SK-N-SH treated with all-trans-retinoic acid at 6 μM for 48 hours (cell line): ENCODE data around the gene COX4I2.

ENCODE experiments used
- ATAC-seq: fragments of 200-7000 bp; cut with Tn5 transposase; 3 replicates; pipeline ENCODE4 v1.9.1; 2020; ENCODE audit warnings: mild to moderate bottlenecking, moderate library complexity
- ARNTL ChIP-seq: fragments of 450-650 bp; formaldehyde crosslinking; IDR thresholded peaks from 2 replicates; pipeline ENCODE4 v1.5.0; 2020; ENCODE audit warnings: low read depth, mild to moderate bottlenecking, moderate library complexity, borderline replicate concordance
- BACH2 ChIP-seq: fragments of 250-450 bp; sonication (Bioruptor Pico); IDR thresholded peaks from 2 replicates; pipeline ENCODE4 v1.9.0; 2021; ENCODE audit warnings: mild to moderate bottlenecking, borderline replicate concordance
- CSDC2 ChIP-seq: fragments of 250-450 bp; sonication (Bioruptor Pico); IDR thresholded peaks from 2 replicates; pipeline ENCODE4 v1.5.0; 2020; ENCODE audit warnings: mild to moderate bottlenecking, moderate library complexity
- ESRRG ChIP-seq: fragments of 250-450 bp; sonication (Bioruptor Pico); IDR thresholded peaks from 2 replicates; pipeline ENCODE4 v1.6.1; 2021; ENCODE audit warnings: mild to moderate bottlenecking
- ISL1 ChIP-seq: fragments of 250-450 bp; sonication (Bioruptor Pico); IDR thresholded peaks from 2 replicates; pipeline ENCODE4 v2.1.2; 2022; ENCODE audit warnings: mild to moderate bottlenecking, moderate library complexity
- OSR1 ChIP-seq: fragments of 250-450 bp; sonication (Bioruptor Pico); IDR thresholded peaks from 2 replicates; pipeline ENCODE4 v1.8.0; 2022; ENCODE audit warnings: moderate library complexity, mild to moderate bottlenecking, inconsistent platforms
- PPARA ChIP-seq: fragments of 250-450 bp; sonication (Bioruptor Pico); IDR thresholded peaks from 2 replicates; pipeline ENCODE4 v1.5.0; 2020; ENCODE audit warnings: mild to moderate bottlenecking, borderline replicate concordance
- RARB ChIP-seq: fragments of 250-450 bp; sonication (Bioruptor Pico); IDR thresholded peaks from 2 replicates; pipeline ENCODE4 v1.8.0; 2021; ENCODE audit warnings: mild to moderate bottlenecking, moderate library complexity
- SNAI2 ChIP-seq: fragments of 250-450 bp; sonication (Bioruptor Pico); IDR thresholded peaks from 2 replicates; pipeline ENCODE4 v1.5.0; 2020; ENCODE audit warnings: mild to moderate bottlenecking, moderate library complexity
- TCF4 ChIP-seq: fragments of 250-450 bp; sonication (Bioruptor Pico); IDR thresholded peaks from 2 replicates; pipeline ENCODE4 v1.8.0; 2021; ENCODE audit warnings: mild to moderate bottlenecking, moderate library complexity, borderline replicate concordance
- TOX ChIP-seq: fragments of 250-450 bp; sonication (Bioruptor Pico); IDR thresholded peaks from 2 replicates; pipeline ENCODE4 v1.8.0; 2021; ENCODE audit warnings: mild to moderate bottlenecking, moderate library complexity, borderline replicate concordance
- ZC3H10 ChIP-seq: fragments of 250-450 bp; sonication (Bioruptor Pico); IDR thresholded peaks from 2 replicates; pipeline ENCODE4 v1.5.1; 2021; ENCODE audit warnings: mild to moderate bottlenecking, moderate library complexity
- ZFP3 ChIP-seq: fragments of 250-450 bp; sonication (Bioruptor Pico); IDR thresholded peaks from 2 replicates; pipeline ENCODE4 v1.5.0; 2020; ENCODE audit warnings: mild to moderate bottlenecking, moderate library complexity
- ZFP30 ChIP-seq: fragments of 450-650 bp; formaldehyde crosslinking; IDR thresholded peaks from 2 replicates; pipeline ENCODE4 v1.5.0; 2022; ENCODE audit warnings: mild to moderate bottlenecking, moderate library complexity
- ZNF565 ChIP-seq: fragments of 450-650 bp; formaldehyde crosslinking; conservative IDR thresholded peaks from 2 replicates; pipeline ENCODE4 v1.5.0; 2020; ENCODE audit warnings: low read depth, mild to moderate bottlenecking, moderate library complexity
- ZNF70 ChIP-seq: fragments of 450-650 bp; formaldehyde crosslinking; IDR thresholded peaks from 2 replicates; pipeline ENCODE4 v1.5.0; 2020; ENCODE audit warnings: mild to moderate bottlenecking, moderate library complexity
- ZNF8 ChIP-seq: fragments of 450-650 bp; formaldehyde crosslinking; IDR thresholded peaks from 2 replicates; pipeline ENCODE4 v1.5.0; 2020; ENCODE audit warnings: mild to moderate bottlenecking, moderate library complexity
- TF ChIP-seq, protein P1 (sequence below): fragments of 250-450 bp; sonication (Bioruptor Pico); IDR thresholded peaks from 2 replicates; pipeline ENCODE4 v1.8.0; 2020; ENCODE audit warnings: mild to moderate bottlenecking, moderate library complexity, borderline replicate concordance
- TF ChIP-seq, protein P2 (sequence below): fragments of 250-450 bp; sonication (Bioruptor Pico); IDR thresholded peaks from 2 replicates; pipeline ENCODE4 v1.5.1; 2020; ENCODE audit warnings: low read depth, mild to moderate bottlenecking, moderate library complexity
- TF ChIP-seq, protein P3 (sequence below): fragments of 250-450 bp; sonication (Bioruptor Pico); IDR thresholded peaks from 2 replicates; pipeline ENCODE4 v1.8.0; 2021; ENCODE audit warnings: low read depth, mild to moderate bottlenecking, moderate library complexity, borderline replicate concordance

Gene COX4I2

DNA sequence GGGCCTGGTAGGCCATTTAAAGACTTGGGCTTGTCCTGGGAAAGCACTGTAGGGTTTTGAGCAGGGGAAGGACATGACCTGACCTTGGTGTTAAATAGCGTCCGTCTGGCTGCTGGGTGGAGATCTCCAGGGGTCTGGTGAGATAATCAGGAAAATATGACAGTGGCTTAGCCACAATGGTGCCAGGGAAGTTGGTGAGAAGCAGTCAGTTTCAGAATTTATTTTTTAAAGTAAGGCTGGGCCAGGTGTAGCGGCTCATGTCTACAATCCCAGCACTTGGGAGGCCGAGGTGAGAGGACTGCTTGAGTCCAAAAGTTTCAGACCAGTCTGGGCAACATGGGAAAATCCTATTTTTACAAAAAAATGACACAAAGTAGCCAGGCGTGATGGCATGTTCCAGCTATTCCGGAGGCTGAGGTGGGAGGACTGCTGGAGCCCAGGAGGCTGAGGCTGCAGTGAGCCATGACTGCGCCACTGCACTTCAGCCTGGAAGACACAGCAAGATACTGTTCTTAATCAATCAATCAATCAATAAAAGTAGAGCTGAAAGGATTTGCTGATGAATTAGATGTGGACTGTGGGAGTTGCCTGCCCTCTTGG lies 43.5 kb downstream of the COX4I2 start:
- no peak for ATAC-seq
- TF ChIP-seq ESRRG (CRISPR knock-in tag) (no peak), CSDC2 (CRISPR knock-in tag) (no peak), RARB (CRISPR knock-in tag) (no peak), ZNF8 (CRISPR knock-in tag) (no peak), ISL1 (CRISPR knock-in tag) (no peak), ZFP3 (CRISPR knock-in tag) (no peak), ZNF70 (no peak), ZC3H10 (no peak), ARNTL (CRISPR knock-in tag) (no peak)
- TF ChIP-seq, protein P1, sequence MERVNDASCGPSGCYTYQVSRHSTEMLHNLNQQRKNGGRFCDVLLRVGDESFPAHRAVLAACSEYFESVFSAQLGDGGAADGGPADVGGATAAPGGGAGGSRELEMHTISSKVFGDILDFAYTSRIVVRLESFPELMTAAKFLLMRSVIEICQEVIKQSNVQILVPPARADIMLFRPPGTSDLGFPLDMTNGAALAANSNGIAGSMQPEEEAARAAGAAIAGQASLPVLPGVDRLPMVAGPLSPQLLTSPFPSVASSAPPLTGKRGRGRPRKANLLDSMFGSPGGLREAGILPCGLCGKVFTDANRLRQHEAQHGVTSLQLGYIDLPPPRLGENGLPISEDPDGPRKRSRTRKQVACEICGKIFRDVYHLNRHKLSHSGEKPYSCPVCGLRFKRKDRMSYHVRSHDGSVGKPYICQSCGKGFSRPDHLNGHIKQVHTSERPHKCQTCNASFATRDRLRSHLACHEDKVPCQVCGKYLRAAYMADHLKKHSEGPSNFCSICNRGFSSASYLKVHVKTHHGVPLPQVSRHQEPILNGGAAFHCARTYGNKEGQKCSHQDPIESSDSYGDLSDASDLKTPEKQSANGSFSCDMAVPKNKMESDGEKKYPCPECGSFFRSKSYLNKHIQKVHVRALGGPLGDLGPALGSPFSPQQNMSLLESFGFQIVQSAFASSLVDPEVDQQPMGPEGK (CRISPR knock-in tag) = no peak
- TF ChIP-seq, protein P2, sequence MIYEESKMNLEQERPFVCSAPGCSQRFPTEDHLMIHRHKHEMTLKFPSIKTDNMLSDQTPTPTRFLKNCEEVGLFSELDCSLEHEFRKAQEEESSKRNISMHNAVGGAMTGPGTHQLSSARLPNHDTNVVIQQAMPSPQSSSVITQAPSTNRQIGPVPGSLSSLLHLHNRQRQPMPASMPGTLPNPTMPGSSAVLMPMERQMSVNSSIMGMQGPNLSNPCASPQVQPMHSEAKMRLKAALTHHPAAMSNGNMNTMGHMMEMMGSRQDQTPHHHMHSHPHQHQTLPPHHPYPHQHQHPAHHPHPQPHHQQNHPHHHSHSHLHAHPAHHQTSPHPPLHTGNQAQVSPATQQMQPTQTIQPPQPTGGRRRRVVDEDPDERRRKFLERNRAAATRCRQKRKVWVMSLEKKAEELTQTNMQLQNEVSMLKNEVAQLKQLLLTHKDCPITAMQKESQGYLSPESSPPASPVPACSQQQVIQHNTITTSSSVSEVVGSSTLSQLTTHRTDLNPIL (CRISPR knock-in tag) = no peak
- TF ChIP-seq, protein P3, sequence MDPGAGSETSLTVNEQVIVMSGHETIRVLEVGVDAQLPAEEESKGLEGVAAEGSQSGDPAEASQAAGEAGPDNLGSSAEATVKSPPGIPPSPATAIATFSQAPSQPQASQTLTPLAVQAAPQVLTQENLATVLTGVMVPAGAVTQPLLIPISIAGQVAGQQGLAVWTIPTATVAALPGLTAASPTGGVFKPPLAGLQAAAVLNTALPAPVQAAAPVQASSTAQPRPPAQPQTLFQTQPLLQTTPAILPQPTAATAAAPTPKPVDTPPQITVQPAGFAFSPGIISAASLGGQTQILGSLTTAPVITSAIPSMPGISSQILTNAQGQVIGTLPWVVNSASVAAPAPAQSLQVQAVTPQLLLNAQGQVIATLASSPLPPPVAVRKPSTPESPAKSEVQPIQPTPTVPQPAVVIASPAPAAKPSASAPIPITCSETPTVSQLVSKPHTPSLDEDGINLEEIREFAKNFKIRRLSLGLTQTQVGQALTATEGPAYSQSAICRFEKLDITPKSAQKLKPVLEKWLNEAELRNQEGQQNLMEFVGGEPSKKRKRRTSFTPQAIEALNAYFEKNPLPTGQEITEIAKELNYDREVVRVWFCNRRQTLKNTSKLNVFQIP (CRISPR knock-in tag) = no peak

GRCh38 chr20:31681769-31682168 lies 44.1 kb downstream of the COX4I2 start:
- TF ChIP-seq, protein P2 (CRISPR knock-in tag) = no peak
- TF ChIP-seq ZNF70 (no peak), OSR1 (CRISPR knock-in tag) (no peak), ZC3H10 (no peak), ARNTL (CRISPR knock-in tag) (no peak), RARB (CRISPR knock-in tag) (no peak), TOX (CRISPR knock-in tag) (no peak), ZFP3 (CRISPR knock-in tag) (no peak), PPARA (CRISPR knock-in tag) (no peak), TCF4 (CRISPR knock-in tag) (no peak), ZFP30 (CRISPR knock-in tag) (no peak), ZNF565 (CRISPR knock-in tag) (no peak), ISL1 (CRISPR knock-in tag) (no peak), ESRRG (CRISPR knock-in tag) (no peak)
- TF ChIP-seq, protein P3 (CRISPR knock-in tag) = no peak
- TF ChIP-seq, protein P1 (CRISPR knock-in tag) = no peak
- ATAC-seq = no peak

DNA sequence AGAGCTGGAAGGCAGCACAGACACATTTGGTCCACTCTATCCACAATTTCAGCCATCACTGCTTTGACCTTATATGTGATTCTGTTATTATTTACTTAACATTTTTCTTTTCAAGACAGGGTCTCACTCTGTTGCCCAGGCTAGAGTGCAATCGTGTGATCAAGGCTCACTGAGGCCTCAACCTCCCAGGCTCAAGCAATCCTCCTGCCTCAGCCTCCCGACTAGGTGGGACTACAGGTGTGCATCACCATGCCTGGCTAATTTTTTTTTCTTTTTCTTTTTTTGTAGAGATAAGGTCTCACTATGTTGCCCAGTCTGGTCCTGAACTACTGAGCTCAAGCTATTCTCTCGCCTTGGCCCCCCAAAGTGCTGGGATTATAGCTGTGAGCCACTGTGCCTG lies 44.6 kb downstream of the COX4I2 start:
- ATAC-seq = no peak
- no peak for TF ChIP-seq ZFP3 (CRISPR knock-in tag)
- no peak for TF ChIP-seq RARB (CRISPR knock-in tag)
- TF ChIP-seq ISL1 (CRISPR knock-in tag) = no peak
- TF ChIP-seq, protein P1 (CRISPR knock-in tag) = no peak
- TF ChIP-seq BACH2 (CRISPR knock-in tag) = no peak
- TF ChIP-seq ESRRG (CRISPR knock-in tag) = no peak
- no peak for TF ChIP-seq TCF4 (CRISPR knock-in tag)
- no peak for TF ChIP-seq TOX (CRISPR knock-in tag)
- TF ChIP-seq ZNF565 (CRISPR knock-in tag) = no peak
- TF ChIP-seq ZC3H10 = no peak
- no peak for TF ChIP-seq CSDC2 (CRISPR knock-in tag)
- TF ChIP-seq PPARA (CRISPR knock-in tag) = no peak
- no peak for TF ChIP-seq ARNTL (CRISPR knock-in tag)
- TF ChIP-seq, protein P2 (CRISPR knock-in tag) = no peak
- TF ChIP-seq SNAI2 (CRISPR knock-in tag) = no peak
